ENCODE data around the gene EPB41L5.
"Not testable (repeated sequence)": the region's sequence is repeated elsewhere in the genome, so short reads cannot be mapped to it uniquely, and the experiment has no call there.

Gene EPB41L5

GRCh38 chr2:120029672-120030640 lies 17.1 kb downstream of the EPB41L5 start:
- DNase-seq (ENCODE audit: low read depth) = no peak

- DNase-seq (ENCODE audit: low read depth) = no peak
Observed at GRCh38 chr2:120032297-120032696, 19.4 kb downstream of the EPB41L5 start.

DNA sequence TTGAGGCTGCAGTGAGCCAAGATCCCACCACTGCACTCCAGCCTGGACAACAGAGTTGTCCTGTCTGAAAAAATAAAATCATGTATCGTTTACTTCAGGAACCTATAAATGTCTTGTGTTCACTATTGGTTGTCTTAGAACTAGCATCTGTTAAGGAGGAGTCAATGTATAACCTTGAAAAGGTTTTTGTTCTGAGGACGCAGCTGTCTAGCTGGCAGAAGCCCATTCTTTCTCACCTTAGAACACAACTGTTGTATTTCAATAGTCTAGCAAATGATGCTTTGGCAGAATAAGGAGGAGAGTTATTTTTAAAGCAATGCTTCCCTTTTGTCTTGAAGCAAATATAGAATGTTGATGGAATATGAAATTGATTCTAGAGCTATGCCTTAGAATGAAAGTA lies 21.1 kb downstream of the EPB41L5 start:
- DNase-seq (ENCODE audit: low read depth) = no peak

DNA sequence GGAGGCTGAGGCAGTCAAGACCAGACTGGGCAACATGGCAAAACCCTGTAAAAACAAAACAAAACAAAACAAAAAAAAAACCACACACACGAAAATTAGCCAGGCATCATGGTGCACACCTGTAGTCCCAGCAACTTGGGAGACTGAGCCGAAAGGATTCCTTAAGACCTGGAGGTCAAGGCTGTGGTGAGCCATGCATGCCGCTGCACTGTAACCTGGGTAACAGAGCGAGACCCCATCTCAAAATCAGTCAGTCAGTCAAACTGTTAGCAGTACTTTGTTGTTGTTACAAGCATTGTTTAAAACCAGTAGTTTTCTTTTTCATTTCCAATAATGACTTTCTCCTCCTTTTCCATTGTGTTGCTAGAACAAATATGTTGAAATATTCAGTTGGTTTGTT lies 21.7 kb downstream of the EPB41L5 start:
- no peak for DNase-seq (ENCODE audit: low read depth)

DNA sequence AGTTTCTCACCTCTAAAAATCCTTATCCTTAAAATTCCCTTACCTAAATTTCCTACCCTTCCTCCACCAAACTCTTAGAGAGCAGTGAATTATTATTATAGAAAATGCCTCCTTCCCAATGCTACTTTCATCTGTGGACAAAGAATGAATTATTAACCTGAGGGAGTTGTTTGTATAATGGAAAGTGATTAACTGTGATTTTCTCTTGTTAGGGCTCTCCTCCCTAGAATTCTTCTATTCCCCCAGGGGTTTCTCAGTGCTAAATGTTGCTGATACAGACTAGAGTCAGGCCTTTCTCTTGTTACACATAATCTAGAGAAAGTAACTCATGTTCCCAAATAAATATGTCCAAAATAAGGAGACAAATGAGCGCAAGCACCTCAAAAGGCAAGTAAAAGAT lies 23.3 kb downstream of the EPB41L5 start:
- DNase-seq (ENCODE audit: low read depth) = no peak

GRCh38 chr2:120037995-120038541 lies 25.2 kb downstream of the EPB41L5 start:
- DNase-seq (ENCODE audit: low read depth) = no peak

GRCh38 chr2:120042359-120042758 lies 29.5 kb downstream of the EPB41L5 start:
- no peak for DNase-seq (ENCODE audit: low read depth)

DNA sequence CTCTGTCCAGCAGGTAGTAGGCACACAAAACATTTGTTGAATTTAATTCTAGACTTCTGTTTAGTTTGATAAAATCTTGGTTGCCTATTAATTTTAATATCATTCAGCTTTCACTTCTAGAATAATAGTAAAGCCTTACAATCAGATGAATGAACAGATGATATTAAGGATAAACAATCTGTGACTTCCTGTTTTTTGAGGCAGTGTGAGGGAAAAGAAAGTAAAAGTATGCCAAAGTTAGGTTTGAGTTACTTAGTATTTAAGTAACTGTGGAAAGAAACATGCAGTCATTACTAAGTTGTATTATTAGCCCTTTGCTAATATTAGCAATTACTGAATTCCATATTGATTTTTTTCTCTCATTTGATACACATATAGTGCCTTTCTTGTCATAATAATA lies 31.5 kb downstream of the EPB41L5 start:
- no peak for DNase-seq (ENCODE audit: low read depth)

GRCh38 chr2:120045775-120046174 lies 32.9 kb downstream of the EPB41L5 start:
- not testable (repeated sequence) for DNase-seq (ENCODE audit: low read depth)

DNA sequence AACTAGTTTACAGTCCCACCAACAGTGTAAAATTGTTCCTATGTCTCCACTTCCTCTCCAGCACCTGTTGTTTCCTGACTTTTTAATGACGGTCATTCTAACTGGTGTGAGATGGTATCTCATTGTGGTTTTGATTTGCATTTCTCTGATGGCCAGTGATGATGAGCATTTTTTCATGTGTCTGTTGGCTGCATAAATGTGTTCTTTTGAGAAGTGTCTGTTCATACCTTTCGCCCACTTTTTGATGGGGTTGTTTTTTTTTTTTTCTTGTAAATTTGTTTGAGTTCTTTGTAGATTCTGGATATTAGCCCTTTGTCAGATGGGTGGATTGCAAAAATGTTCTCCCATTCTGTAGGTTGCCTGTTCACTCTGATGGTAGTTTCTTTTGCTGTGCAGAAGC lies 33.4 kb downstream of the EPB41L5 start:
- DNase-seq (ENCODE audit: low read depth) = not testable (repeated sequence)

DNA sequence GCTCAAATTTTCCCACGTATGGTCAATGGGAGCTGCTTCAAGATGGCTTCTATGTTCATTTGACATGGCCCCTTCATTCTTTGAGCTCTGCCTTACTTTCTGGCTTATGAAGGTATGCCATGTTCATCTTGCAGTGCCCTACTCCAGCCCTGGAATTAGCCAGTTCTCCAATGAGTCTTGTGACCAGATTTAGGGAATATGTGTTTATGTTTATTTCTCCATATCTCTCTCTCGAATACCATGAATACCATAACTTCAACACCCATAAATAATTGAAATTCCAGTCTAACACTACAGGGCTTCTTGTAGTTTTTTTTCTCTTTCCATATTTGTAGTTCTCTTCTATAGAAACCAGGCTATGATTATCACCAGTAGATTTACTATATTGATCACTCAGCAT lies 39.7 kb downstream of the EPB41L5 start:
- no peak for DNase-seq (ENCODE audit: low read depth)

DNA sequence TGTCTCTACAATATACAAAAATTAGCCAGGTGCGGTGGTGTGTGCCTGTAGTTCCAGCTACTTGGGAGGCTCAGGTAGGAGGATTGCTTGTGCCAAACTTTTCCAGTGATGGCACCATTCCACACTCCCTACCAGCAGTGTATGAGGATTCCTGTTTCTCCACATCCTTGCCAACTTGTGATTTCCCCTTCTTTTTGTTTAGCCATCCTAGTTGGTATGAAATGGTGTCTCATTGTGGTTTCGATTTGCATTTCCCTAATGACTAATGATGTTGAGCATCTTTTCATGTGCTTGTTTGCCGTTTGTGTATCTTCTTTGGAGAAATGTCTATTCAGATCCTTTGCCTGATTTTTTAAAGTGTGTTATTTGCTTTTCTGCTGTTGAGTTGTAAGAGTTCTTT lies 41.0 kb downstream of the EPB41L5 start:
- DNase-seq (ENCODE audit: low read depth) = no peak

- DNase-seq (ENCODE audit: low read depth) = no peak
Observed at GRCh38 chr2:120059483-120059882, 46.6 kb downstream of the EPB41L5 start.

GRCh38 chr2:120060088-120060623 lies 47.3 kb downstream of the EPB41L5 start:
- DNase-seq (ENCODE audit: low read depth) = no peak

DNA sequence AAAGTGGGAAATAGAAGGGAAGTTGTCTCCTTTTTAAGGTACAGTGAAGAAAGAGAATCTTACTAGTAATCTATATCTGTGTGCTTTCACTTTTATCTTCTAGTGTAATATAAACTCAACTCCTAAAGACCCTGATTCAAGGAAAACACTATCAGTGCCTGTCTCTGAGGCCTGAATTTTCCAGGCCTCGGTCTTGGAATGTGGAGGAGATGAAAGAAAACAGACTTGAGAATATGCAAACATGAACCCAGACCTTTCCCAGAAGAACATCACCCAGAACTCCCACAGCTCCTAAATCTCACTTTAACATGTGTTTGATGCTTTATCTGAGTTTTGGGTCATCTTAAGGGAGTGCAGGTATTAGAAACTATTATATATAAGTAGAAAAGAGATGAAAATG lies 51.8 kb downstream of the EPB41L5 start:
- no peak for DNase-seq (ENCODE audit: low read depth)

DNA sequence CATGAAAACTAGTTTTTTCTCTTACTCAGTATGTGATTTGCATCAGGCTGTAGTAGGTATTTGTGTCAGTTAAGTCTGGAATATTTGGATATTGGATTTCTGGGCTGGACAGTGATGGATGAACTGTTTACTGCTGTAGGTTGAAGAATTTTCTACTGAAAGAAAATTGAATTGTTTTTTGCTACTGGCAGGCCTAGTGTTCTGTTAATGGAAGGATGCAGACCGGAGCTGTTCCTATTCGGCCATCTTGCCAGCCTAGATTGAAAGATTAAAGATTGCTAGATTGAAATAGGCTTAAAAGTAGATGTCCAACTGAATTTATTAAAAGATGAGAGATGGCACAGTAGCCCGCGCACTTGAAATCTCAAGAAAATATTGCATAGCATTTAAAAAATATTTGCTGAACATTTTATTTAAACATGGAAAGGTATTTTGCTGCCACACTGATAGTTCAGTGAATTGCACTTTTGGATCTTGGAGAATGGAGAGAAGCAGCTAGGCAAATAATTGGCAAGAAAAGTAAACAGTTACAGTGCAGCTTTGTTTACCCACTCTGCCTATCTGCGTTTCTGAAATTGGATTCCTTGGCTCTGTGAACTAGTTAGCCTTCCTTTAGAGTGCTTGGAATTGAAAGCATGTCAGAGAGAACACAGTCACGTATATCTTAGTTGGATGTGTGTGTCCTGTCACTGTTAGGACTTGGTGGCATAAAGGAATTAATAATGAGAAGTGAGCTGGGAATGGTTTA lies 54.1 kb downstream of the EPB41L5 start:
- DNase-seq (ENCODE audit: low read depth) = no peak

DNA sequence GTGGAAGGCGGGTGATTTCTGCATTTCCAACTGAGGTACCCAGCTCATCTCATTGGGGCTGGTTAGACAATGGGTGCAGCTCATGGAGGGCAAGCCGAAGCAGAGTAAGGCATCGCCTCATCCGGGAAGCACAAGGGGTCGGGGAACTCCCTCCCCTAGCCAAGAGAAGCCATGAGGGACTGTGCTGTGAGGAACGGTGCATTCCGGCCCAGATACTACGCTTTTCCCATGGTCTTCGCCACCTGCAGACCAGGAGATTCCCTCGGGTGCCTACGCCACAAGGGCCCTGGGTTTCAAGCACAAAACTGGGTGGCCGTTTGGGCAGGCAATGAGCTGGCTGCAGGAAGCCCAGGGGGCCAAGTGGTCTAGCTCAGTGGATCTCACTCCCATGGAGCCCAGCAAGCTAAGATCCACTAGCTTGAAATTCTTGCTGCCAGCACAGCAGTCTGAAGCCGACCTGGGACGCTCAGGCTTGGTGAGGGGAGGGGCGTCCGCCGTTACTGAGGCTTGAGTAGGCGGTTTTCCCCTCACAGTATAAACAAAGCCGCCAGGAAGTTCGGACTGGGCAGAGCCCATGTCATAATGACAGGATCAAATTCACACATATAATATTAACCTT lies 55.3 kb downstream of the EPB41L5 start:
- DNase-seq (ENCODE audit: low read depth) = not testable (repeated sequence)

DNA sequence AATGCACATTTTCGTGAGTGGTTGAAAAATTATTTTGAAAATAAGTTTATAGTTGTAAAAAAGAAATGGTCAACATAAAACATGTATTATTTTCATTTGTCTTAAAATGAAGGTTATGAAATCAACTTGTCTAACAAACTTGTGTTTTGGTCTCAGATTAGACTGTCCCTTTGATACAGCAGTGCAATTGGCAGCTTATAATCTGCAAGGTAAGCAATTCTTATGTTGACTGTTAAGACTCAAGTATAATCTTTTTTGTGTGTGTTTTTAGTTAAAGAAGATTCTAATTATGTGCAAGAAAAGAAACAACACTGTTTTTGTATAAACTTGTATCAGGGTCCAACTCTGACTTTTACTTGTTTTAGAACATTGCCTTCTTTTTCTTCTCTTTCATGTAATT lies 62.7 kb downstream of the EPB41L5 start:
- no peak for DNase-seq (ENCODE audit: low read depth)

DNA sequence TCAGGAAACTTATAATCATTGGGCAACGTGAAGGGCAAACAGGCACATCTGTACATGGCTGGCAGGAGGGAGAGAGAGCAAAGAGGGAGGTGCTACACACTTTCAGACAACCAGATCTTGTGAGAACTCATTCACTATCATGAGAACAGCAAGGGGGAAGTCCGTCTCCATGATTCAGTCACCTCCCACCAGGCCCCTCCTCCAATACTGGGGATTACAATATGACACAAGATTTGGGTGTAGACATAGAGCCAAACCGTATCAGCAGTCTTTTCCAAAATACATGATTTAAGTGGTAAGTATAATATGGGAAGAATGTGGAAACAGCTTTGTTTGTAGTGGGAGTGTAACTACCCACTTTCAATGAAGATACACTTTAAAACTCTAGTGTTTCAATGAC lies 65.0 kb downstream of the EPB41L5 start:
- no peak for DNase-seq (ENCODE audit: low read depth)

DNA sequence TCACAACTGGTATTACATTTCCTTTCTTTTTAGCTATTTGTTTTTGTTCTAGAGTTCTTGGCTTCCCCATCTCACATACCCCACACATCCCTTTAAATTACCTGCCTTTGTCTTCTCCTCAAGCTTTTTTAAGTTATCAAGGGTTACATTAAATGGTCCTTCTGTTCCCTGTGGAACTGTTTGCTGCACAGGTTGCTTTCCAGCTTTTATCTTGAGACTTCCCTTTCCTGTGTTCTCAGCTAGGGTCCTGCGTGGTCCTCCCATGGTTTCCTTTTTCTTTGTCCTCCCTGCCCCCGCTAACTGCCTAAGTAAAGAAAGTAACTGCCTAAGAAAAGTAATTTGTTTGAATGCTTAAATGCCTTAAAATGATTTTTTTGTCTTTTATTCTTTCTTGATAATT lies 66.8 kb downstream of the EPB41L5 start:
- DNase-seq (ENCODE audit: low read depth) = no peak

- DNase-seq (ENCODE audit: low read depth) = no peak
Observed at GRCh38 chr2:120091436-120091835, 78.6 kb downstream of the EPB41L5 start.

GRCh38 chr2:120094795-120095194 lies 81.9 kb downstream of the EPB41L5 start:
- no peak for DNase-seq (ENCODE audit: low read depth)
